Pancreas (tissue), 10 donors: ENCODE measurements around the gene UBA1. TPM values are rescaled to one million over a fixed set of nuclear protein-coding genes. Genes with fewer than 3 reads are reported as not detected.
A peak's percentile ranks its signal among the peaks of the same experiment; 100 is the strongest.

Experiments
- ATAC-seq, 4 donors: fragments of 200-7000 bp; cut with Tn5 transposase; one replicate each; pipeline versions ENCODE4 v1.8.0 to v1.9.1; 2020; ENCODE audit warnings: mild to moderate bottlenecking in 4 of 4, moderate library complexity in 4 of 4
- DNase-seq, 6 donors: peaks; one replicate each; pipeline ENCODE4 v3.0.0-alpha.2; 2020
- FAIRE-seq: peaks from 2 replicates; lab custom pipeline; 2012; peaks lifted over from hg19 to GRCh38; lab: Jason Lieb, UNC
- H3K27ac ChIP-seq, 4 donors: fragments of 200-600 bp; sonication (generic); 1 replicate in 3 of 4; 2 replicates in 1 of 4; pipeline versions ENCODE4 v1.5.0 to v1.8.0; 2020
- H3K27me3 ChIP-seq, 4 donors: fragments of 200-600 bp; one replicate each; pipeline ENCODE4 v1.8.0; 2021
- H3K36me3 ChIP-seq, 3 donors: fragments of 200-600 bp; sonication (generic) in 1 of 3; one replicate each; pipeline versions ENCODE4 v1.5.0 to v1.8.0; 2020 to 2021
- H3K4me1 ChIP-seq, 3 donors: fragments of 200-600 bp; one replicate each; pipeline ENCODE4 v1.8.0; 2021
- H3K4me3 ChIP-seq, 4 donors: fragments of 200-600 bp; sonication (generic) in 2 of 4; one replicate each; pipeline versions ENCODE4 v1.5.0 to v1.8.0; 2020 to 2021
- H3K9me3 ChIP-seq, 4 donors: fragments of 200-600 bp; one replicate each; pipeline ENCODE4 v1.8.0; 2021
- CTCF ChIP-seq, 4 donors: fragments of 200-600 bp; sonication (generic) in 3 of 4; IDR thresholded peaks; one replicate each; pipeline versions ENCODE4 v1.5.0 to v1.8.0; 2021; ENCODE audit warnings: antibody characterized with exemption in 4 of 4
- WGBS, 2 donors: extraction: QIAGEN DNeasy Blood & Tissue Kit; methylation state at CpG; one replicate each; pipeline ENCODE4 v1.1.7; 2013; 5-methylcytosine and 5-hydroxymethylcytosine counted together
- intact Hi-C, 3 donors: fragments of 100-400 bp; cut with DNase I; formaldehyde crosslinking; loops; one replicate each; pipeline versions ENCODE4 v1.11.1 to v1.14.2; 2022
- polyA plus RNA-seq, 2 donors: library from polyadenylated mRNA; stranded (reverse); fragments of 200-250 nt; gene quantifications; one replicate each; pipeline ENCODE4 v1.2.3, GENCODE V29; 2013
- total RNA-seq, 6 donors: library from RNA; stranded (reverse); fragmentation: NEBNext Ultra II Directional in 4 of 6; extraction: Animal tissue kit (Norgen Biotek cat#: 25700) in 4 of 6; gene quantifications; one replicate each; pipeline versions ENCODE4 v1.2.1 to v1.2.4, GENCODE V29; 2021 to 2023
- donor health status: healthy with polysubstance abuse.
- donor health status: DM: no; HTN: no; CAD: no; lungs with moderate emphysema.
- donor health status: DM: no; HTN: no; CAD: no.
- donor health status: control.
- donor health status: control.
- donor health status: Bipolar disorder and iron deficiency.
- donor health status: DM: yes; HTN: yes; CAD: no.
- donor health status: DM: no; HTN: no; CAD: no.
- donor health status: DM: no; HTN: no; CAD: no.
- donor health status: DM: yes; HTN: yes; CAD: no.

Gene UBA1
- total RNA-seq (100 to 1,000 TPM in 1 of 6 donors, 10 to 100 TPM in 5; 49.0 to 117 (median 64.0) TPM), polyA plus RNA-seq (100 to 1,000 TPM in 1 of 2 donors, 10 to 100 TPM in 1; 62.2 to 101 TPM)

GRCh38 chrX:47193475-47194193, at the start of gene UBA1:
Gene UBA1 (plus strand): TSS chrX:47193829. CDS start chrX:47198803, 4,974 bp downstream.
- 0 to 1% methylated on average over 46 to 50 of the region's 50 CpGs for WGBS, 2 donors
- no peaks in the 10 kb centered on the region for H3K9me3 ChIP-seq
- TF ChIP-seq CTCF (IDR thresholded peaks at IDR 0.05) = peak; percentile 79 to 95 (median 90)
- peaks cover 0 to 31% (median 15%) of the 10 kb centered on the region in 3 donors for H3K4me1 ChIP-seq
- H3K27ac ChIP-seq = peak within 1 kb of the TSS; percentile 80 to 91 (median 84)
- peak within 1 kb of the TSS; percentile 70 to 93 (median 90) for H3K4me3 ChIP-seq
- ATAC-seq (peak; percentile 90 to 94 (median 93)), DNase-seq (peak; percentile 89 to 99 (median 98)), FAIRE-seq (peak; percentile 99)
- H3K27me3 ChIP-seq = peaks cover 0 to 3% (median 0%) of the 10 kb centered on the region in 4 donors
- peaks cover 0 to 1% (median under 1%) of the 10 kb centered on the region in 3 donors for H3K36me3 ChIP-seq
- intact Hi-C loops = loop anchor here in 2 of 3 donors (5.0 to 10.0 kb wide), 2 partner anchors 181 to 194 kb away; partner anchors contain the start of gene ZNF157 (in 1 of the 2)

- Histone ChIP-seq H3K9me3 (no peaks in the 10 kb centered on the region), H3K27ac (peak overlapping the region; percentile 77 to 90 (median 88)), H3K4me3 (peak overlapping the region; percentile 28 to 57 (median 53)), H3K27me3 (no peaks in the 10 kb centered on the region), H3K4me1 (no peaks in the 10 kb centered on the region), H3K36me3 (no peaks in the 10 kb centered on the region)
- no peak for FAIRE-seq
- no peak for TF ChIP-seq CTCF (IDR thresholded peaks at IDR 0.05)
- DNase-seq = peak in 4 of 6 donors; percentile 27 to 50 (median 38)
- ATAC-seq = peak; percentile 34 to 53 (median 43)
- 2 to 30% methylated on average over 42 to 43 of the region's 46 CpGs for WGBS, 2 donors
- intact Hi-C loops = no loop called here
Measured at GRCh38 chrX:47143894-47144625, 49.6 kb upstream of the UBA1 start.

GRCh38 chrX:47144626-47145394, 48.8 kb upstream of the UBA1 start, which contains the start of the genes NDUFB11 and RBM10:
Gene NDUFB11 (minus strand): TSS chrX:47144702. CDS start chrX:47144679, 23 bp downstream.
Gene RBM10 (plus strand): TSS chrX:47145221. CDS start chrX:47147482, 2,261 bp downstream.
- peak within 1 kb of the TSS; percentile 77 to 90 (median 88) for H3K27ac ChIP-seq
- FAIRE-seq (peak; percentile 94), ATAC-seq (peak; percentile 93 to 97 (median 94)), DNase-seq (peak; percentile 88 to 96 (median 92))
- no peaks in the 10 kb centered on the region for H3K36me3 ChIP-seq
- WGBS, 2 donors = 1 to 27% methylated on average over 53 to 54 of the region's 54 CpGs
- no peaks in the 10 kb centered on the region for H3K9me3 ChIP-seq
- H3K4me3 ChIP-seq = peak within 1 kb of the TSS; percentile 29 to 57 (median 53)
- peak; percentile 40 to 73 (median 52) for TF ChIP-seq CTCF (IDR thresholded peaks at IDR 0.05)
- H3K4me1 ChIP-seq = no peaks in the 10 kb centered on the region
- H3K27me3 ChIP-seq = no peaks in the 10 kb centered on the region
- intact Hi-C loops = no loop called here

GRCh38 chrX:47145395-47146120, 48.1 kb upstream of the UBA1 start:
- H3K4me3 ChIP-seq = peak overlapping the region; percentile 29 to 57 (median 46)
- H3K27me3 ChIP-seq = no peaks in the 10 kb centered on the region
- no peaks in the 10 kb centered on the region for H3K9me3 ChIP-seq
- DNase-seq (peak in 1 of 6 donors; percentile 27), FAIRE-seq (no peak), ATAC-seq (peak; percentile 15 to 42 (median 36))
- peak overlapping the region; percentile 77 to 90 (median 88) for H3K27ac ChIP-seq
- H3K36me3 ChIP-seq = no peaks in the 10 kb centered on the region
- TF ChIP-seq CTCF (IDR thresholded peaks at IDR 0.05) = no peak
- intact Hi-C loops = no loop called here
- no peaks in the 10 kb centered on the region for H3K4me1 ChIP-seq
- 1 to 34% methylated on average over 39 of the region's 39 CpGs for WGBS, 2 donors
